ENCODE measurements around the gene ELL.

Gene ELL

DNA sequence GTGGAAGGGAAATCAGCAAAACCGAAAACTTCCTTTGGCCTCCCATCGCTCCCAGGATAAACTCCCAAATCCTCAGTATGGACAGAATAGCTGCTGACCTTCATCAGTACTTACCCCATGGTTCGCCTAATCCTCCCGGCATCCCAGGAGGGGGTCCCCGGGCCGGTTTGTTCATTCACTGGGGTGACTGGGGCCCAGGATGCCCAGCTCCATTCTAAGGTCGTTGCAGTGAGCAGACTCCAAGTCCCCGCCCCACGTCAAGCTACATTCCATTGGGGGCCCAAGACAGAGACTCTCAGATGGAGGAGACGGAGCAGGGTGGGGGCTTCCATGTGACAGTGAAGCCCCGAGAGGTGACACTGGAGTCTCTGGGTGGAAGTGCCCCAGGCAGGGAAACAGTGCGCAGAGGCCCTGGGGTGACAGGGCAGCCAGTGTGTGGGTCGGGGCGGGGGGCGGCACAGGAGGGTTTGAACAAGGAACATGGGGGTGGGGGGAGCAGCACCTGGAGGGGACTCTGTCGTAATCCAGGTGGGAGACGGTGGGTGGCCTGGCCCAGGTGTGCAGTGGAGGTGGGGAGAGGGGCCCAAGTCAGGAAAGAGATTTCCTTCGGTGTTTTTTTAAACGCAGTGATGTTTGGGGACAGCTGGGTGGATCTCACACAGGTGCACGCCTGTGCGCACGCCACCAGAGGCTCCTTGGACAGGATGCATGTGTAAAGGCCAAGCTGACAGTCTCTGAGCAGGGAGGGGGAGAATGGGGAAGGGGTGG lies 97.6 kb downstream of the ELL start:
- TF ChIP-seq, protein P1, sequence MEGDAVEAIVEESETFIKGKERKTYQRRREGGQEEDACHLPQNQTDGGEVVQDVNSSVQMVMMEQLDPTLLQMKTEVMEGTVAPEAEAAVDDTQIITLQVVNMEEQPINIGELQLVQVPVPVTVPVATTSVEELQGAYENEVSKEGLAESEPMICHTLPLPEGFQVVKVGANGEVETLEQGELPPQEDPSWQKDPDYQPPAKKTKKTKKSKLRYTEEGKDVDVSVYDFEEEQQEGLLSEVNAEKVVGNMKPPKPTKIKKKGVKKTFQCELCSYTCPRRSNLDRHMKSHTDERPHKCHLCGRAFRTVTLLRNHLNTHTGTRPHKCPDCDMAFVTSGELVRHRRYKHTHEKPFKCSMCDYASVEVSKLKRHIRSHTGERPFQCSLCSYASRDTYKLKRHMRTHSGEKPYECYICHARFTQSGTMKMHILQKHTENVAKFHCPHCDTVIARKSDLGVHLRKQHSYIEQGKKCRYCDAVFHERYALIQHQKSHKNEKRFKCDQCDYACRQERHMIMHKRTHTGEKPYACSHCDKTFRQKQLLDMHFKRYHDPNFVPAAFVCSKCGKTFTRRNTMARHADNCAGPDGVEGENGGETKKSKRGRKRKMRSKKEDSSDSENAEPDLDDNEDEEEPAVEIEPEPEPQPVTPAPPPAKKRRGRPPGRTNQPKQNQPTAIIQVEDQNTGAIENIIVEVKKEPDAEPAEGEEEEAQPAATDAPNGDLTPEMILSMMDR (conservative IDR thresholded peaks at IDR 0.05; ENCODE audit: low read depth): no peak
- ChIA-PET CTCF (interaction anchor here (0.7 to 1.5 kb wide), 3 partner anchors 36 to 52 kb away, joined by 3 to 5 read pairs (median 3); no protein-coding TSS in a partner anchor), POLR2A (ENCODE audit: low non-redundant PET) (no interaction called here)
- H3K27ac ChIP-seq: peak overlapping the region; percentile 86
- no peak for DNase-seq (ENCODE audit: low spot score)

- POLR2A ChIA-PET (ENCODE audit: low non-redundant PET): no interaction called here
- peak overlapping the region; percentile 86 for H3K27ac ChIP-seq
- no peak for DNase-seq (ENCODE audit: low spot score)
- CTCF ChIA-PET: interaction anchor here (0.7 to 1.5 kb wide), 2 partner anchors 35 to 52 kb away, joined by 3 read pairs; no protein-coding TSS in a partner anchor
- TF ChIP-seq, protein P1 (conservative IDR thresholded peaks at IDR 0.05; ENCODE audit: low read depth): no peak
Observed at GRCh38 chr19:18423258-18424020, 98.4 kb downstream of the ELL start.

DNA sequence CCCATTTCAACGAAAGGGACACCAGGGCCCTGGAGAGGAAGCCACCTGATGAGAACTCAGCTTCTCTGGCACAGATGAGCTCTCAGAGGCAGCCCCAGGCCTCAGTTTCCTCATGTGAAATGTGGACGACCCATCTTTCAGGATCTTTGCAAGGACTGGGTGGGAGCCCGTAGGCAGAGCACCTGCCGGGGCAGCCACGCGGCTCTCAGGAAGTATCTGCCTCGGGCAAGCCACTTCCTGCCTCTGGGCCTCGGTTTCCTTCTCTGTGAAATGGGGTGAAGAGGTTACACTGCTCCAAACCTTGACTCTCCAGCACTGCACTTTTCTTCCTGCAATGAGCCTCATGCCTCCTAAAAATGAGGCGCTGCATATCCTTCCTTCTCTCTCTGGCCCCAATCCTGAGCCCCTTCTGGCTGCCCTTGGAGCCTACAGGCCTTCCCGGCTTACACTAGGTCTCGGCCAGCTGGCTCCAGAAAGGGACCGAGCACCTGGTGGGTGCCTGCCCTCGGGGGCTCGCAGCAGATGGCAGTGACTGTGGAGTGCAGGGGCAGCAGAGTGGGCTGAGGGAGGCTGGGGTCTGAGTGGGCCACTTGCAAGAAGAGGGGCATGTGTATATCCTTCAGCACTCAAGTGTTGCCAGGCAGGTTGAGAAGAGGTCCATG lies 99.2 kb downstream of the ELL start:
- no peak for DNase-seq (ENCODE audit: low spot score)
- TF ChIP-seq, protein P1 (conservative IDR thresholded peaks at IDR 0.05; ENCODE audit: low read depth): no peak
- ChIA-PET CTCF (interaction anchor here (1.0 to 1.1 kb wide), 2 partner anchors 11 to 84 kb away, joined by 3 to 7 read pairs; no protein-coding TSS in a partner anchor), POLR2A (ENCODE audit: low non-redundant PET) (no interaction called here)
- peak overlapping the region; percentile 86 for H3K27ac ChIP-seq

DNA sequence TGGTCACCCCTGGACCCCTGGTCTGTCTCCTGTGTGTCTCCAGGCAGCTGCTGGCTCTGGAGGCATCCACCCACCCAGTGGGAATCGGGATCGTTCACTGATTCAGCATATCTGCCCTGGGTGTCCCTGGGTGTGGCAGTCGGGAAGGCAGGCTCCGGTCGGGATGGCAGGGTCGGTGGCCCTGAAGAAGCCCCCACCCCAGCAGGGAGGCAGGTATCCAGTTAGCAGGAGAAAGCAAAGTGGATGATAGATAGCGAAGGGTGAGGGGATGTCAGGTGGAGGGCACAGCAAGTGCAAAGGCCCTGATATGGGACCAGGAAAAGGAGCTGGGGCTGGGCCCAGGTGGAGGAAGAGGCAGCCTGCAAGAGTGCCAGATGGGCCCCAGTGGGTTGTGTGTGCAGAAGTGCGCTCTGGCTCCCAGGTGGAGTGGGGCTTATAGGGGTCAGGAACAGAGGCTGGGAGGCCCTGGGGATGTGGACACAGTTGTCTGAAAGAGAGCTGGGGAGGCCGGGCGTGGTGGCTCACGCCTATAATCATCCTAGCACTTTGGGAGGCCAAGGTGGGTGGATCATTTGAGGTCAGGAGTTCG lies 100.4 kb downstream of the ELL start:
- POLR2A ChIA-PET (ENCODE audit: low non-redundant PET): interaction anchor here (0.5 to 0.6 kb wide), 2 partner anchors 147 to 230 kb away, joined by 3 to 9 read pairs; partner anchors contain the start of gene IQCN
- peak overlapping the region; percentile 86 for H3K27ac ChIP-seq
- DNase-seq (ENCODE audit: low spot score): no peak
- CTCF ChIA-PET: interaction anchor here (1.1 kb wide), 1 partner anchor 10 kb away, joined by 3 read pairs; no protein-coding TSS in a partner anchor
- TF ChIP-seq, protein P1 (conservative IDR thresholded peaks at IDR 0.05; ENCODE audit: low read depth): no peak

GRCh38 chr19:18420930-18421329 lies 100.9 kb downstream of the ELL start:
- ChIA-PET POLR2A (ENCODE audit: low non-redundant PET) (interaction anchor here (0.6 kb wide), 1 partner anchor 147 kb away, joined by 3 read pairs; the partner anchor contains the start of gene IQCN), CTCF (interaction anchor here (0.5 kb wide), 1 partner anchor 11 kb away, joined by 6 read pairs; no protein-coding TSS in a partner anchor)
- DNase-seq (ENCODE audit: low spot score): no peak
- peak overlapping the region; percentile 86 for H3K27ac ChIP-seq
- TF ChIP-seq, protein P1 (conservative IDR thresholded peaks at IDR 0.05; ENCODE audit: low read depth): no peak

All from RWPE1 (cell line).